ENCODE results near the gene PCDHGB3. TPM values are rescaled to one million over a fixed set of nuclear protein-coding genes. Genes with fewer than 3 reads are reported as not detected.
"Not testable (repeated sequence)": the region's sequence is repeated elsewhere in the genome, so short reads cannot be mapped to it uniquely, and the experiment has no call there.

Gene PCDHGB3
- total and polyA plus RNA-seq, 8 donors: 0.06 to 8.8 (median 3.1) TPM; not detected in 1

DNA sequence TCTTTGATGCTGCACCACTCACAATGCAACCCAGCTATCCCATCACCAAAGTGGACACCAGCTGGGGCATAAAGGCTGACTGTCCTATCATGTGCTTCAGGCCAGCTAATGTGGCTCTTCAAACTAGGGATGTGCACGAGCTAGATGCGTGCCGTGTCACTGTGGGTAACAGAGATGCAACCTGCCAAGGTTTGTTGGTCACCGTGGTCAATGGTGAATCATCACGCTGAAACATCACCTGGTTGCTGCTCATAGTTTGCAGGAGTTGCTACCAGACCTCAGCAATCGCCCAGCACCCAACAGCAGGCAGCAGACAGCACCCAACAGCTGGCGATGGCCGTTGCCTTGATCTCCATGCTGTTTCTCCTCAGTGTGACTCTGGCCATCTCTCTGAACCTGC, 41.8 kb upstream of the PCDHGB3 start:
- H3K9me3 ChIP-seq: peaks cover 21 to 97% (median 81%) of the 10 kb centered on the region in 4 donors
- H3K4me3 ChIP-seq: no peak overlapping the region
- DNase-seq: no peak
- 78 to 82% (median 81%) methylated on average over 3 to 8 of the region's 8 CpGs for WGBS, 5 donors
- H3K27me3 ChIP-seq: peaks cover 0 to 54% (median 20%) of the 10 kb centered on the region in 3 donors
- no peak overlapping the region for H3K27ac ChIP-seq
- no peaks in the 10 kb centered on the region for H3K4me1 ChIP-seq
- TF ChIP-seq, protein P1, sequence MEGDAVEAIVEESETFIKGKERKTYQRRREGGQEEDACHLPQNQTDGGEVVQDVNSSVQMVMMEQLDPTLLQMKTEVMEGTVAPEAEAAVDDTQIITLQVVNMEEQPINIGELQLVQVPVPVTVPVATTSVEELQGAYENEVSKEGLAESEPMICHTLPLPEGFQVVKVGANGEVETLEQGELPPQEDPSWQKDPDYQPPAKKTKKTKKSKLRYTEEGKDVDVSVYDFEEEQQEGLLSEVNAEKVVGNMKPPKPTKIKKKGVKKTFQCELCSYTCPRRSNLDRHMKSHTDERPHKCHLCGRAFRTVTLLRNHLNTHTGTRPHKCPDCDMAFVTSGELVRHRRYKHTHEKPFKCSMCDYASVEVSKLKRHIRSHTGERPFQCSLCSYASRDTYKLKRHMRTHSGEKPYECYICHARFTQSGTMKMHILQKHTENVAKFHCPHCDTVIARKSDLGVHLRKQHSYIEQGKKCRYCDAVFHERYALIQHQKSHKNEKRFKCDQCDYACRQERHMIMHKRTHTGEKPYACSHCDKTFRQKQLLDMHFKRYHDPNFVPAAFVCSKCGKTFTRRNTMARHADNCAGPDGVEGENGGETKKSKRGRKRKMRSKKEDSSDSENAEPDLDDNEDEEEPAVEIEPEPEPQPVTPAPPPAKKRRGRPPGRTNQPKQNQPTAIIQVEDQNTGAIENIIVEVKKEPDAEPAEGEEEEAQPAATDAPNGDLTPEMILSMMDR (IDR thresholded peaks at IDR 0.05): no peak
- TF ChIP-seq POLR2AphosphoS5 (IDR thresholded peaks at IDR 0.05) (no peak), POLR2A (IDR thresholded peaks at IDR 0.05) (no peak), EP300 (IDR thresholded peaks at IDR 0.05) (no peak)
- intact Hi-C loops (cut with DNase I; ENCODE audit: low total_unique reads): loop anchor here (10.0 kb wide), 1 partner anchor 207 kb away; no protein-coding TSS in a partner anchor
- peaks cover 0 to 5% (median 0%) of the 10 kb centered on the region in 4 donors for H3K36me3 ChIP-seq

DNA sequence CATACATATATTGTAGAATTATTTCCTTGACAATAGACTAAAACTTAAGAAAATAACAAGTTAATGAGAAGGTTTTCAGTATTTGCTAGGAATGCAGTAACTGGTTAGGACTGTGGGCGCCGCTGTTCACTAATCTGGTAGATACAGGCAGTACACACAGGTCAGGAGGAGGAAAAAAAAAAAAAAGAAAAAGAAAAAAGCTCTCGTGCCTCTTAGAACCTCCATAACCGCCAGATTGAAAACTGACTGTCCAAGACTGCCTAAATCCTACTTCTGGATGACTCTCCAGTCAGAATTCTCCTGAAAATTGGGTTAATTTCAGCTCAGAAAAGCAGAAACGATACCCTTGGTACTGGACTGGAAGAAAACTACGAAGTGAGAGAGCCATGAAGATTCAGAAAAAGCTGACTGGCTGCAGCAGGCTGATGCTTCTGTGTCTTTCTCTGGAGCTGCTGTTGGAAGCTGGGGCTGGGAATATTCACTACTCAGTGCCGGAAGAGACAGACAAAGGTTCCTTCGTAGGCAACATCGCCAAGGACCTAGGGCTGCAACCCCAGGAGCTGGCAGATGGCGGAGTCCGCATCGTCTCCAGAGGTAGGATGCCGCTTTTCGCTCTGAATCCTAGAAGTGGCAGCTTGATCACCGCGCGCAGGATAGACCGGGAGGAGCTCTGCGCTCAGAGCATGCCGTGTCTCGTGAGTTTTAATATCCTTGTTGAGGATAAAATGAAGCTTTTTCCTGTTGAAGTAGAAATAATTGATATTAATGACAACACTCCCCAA, 39.6 kb upstream of the PCDHGB3 start, which contains the start of gene PCDHGA1:
Gene PCDHGA1, plus strand, starts transcription at position 216 of the 782 bp plus-strand sequence.
- 22 to 32% (median 27%) methylated on average over 21 of the region's 21 CpGs for WGBS, 5 donors
- H3K27ac ChIP-seq: no peak within 1 kb of the TSS
- intact Hi-C loops (cut with DNase I; ENCODE audit: low total_unique reads): no loop called here
- no peak within 1 kb of the TSS for H3K4me3 ChIP-seq
- peaks cover 0 to 70% (median 28%) of the 10 kb centered on the region in 3 donors for H3K27me3 ChIP-seq
- peak in 1 of 2 donors; percentile 27 for DNase-seq
- peaks cover 25 to 97% (median 87%) of the 10 kb centered on the region in 4 donors for H3K9me3 ChIP-seq
- TF ChIP-seq EP300 (IDR thresholded peaks at IDR 0.05): no peak
- TF ChIP-seq POLR2AphosphoS5 (IDR thresholded peaks at IDR 0.05): no peak
- TF ChIP-seq, protein P1 (IDR thresholded peaks at IDR 0.05): no peak
- TF ChIP-seq POLR2A (IDR thresholded peaks at IDR 0.05): no peak
- peaks cover 0 to 5% (median 0%) of the 10 kb centered on the region in 4 donors for H3K36me3 ChIP-seq
- no peaks in the 10 kb centered on the region for H3K4me1 ChIP-seq

DNA sequence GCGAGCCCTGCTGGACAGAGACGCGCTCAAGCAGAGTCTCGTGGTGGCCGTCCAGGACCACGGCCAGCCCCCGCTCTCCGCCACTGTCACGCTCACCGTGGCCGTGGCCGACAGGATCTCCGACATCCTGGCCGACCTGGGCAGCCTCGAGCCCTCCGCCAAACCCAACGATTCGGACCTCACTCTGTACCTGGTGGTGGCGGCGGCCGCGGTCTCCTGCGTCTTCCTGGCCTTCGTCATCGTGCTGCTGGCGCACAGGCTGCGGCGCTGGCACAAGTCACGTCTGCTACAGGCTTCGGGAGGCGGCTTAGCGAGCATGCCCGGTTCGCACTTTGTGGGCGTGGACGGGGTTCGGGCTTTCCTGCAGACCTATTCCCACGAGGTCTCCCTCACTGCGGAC, 37.5 kb upstream of the PCDHGB3 start:
- H3K4me1 ChIP-seq; H3K36me3 ChIP-seq; DNase-seq; H3K4me3 ChIP-seq; intact Hi-C loops (cut with DNase I; ENCODE audit: low total_unique reads); H3K27ac ChIP-seq: not testable (repeated sequence)
- peaks cover 0 to 66% (median 28%) of the 10 kb centered on the region in 3 donors for H3K27me3 ChIP-seq
- 20 to 44% (median 42%) methylated on average over 6 to 39 of the region's 39 CpGs for WGBS, 5 donors
- peaks cover 20 to 95% (median 82%) of the 10 kb centered on the region in 4 donors for H3K9me3 ChIP-seq

DNA sequence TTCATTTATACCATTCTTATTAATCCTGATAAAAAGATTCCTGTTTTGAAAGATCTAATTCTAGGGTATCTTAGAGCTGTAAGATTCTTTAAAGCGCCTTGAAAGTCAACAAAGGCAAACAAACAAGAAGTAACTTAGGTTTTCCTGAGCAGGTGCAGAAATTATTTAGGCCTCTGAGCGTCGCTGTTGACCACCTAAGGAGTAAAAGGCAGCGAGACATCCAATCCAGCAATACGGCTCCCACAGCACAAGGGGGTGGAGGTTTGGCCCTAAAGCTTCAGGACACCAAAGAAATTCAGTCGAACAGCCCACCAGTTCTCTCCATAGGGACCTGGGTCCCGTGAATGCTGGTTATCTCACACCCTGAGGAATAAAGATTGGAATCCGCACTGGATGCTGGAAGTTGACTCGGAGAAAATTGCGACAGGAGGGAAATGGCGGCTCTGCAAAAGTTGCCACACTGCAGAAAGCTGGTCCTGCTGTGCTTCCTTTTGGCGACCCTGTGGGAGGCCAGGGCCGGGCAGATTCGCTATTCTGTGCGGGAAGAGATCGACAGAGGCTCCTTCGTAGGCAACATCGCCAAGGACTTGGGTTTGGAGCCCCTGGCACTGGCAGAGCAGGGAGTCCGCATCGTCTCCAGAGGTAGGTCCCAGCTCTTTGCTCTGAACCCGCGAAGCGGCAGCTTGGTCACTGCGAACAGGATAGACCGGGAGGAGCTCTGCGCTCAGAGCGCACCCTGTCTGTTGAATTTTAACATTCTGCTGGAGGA, 31.3 kb upstream of the PCDHGB3 start, which contains the start of gene PCDHGA2:
Gene PCDHGA2, plus strand, starts transcription at position 223 of the 769 bp plus-strand sequence.
- Histone ChIP-seq H3K27me3 (peaks cover 0 to 58% (median 15%) of the 10 kb centered on the region in 3 donors), H3K4me1 (no peaks in the 10 kb centered on the region), H3K4me3 (peak within 1 kb of the TSS in 3 of 4 donors; percentile 18 to 29 (median 26)), H3K9me3 (peaks cover 33 to 96% (median 87%) of the 10 kb centered on the region in 4 donors), H3K27ac (no peak within 1 kb of the TSS), H3K36me3 (no peaks in the 10 kb centered on the region)
- TF ChIP-seq EP300 (IDR thresholded peaks at IDR 0.05) (no peak), POLR2A (IDR thresholded peaks at IDR 0.05) (no peak), POLR2AphosphoS5 (IDR thresholded peaks at IDR 0.05) (no peak)
- TF ChIP-seq, protein P1 (IDR thresholded peaks at IDR 0.05): no peak
- intact Hi-C loops (cut with DNase I; ENCODE audit: low total_unique reads): no loop called here
- WGBS, 5 donors: 8 to 17% (median 13%) methylated on average over 27 of the region's 27 CpGs
- peak in 1 of 2 donors; percentile 55 for DNase-seq

DNA sequence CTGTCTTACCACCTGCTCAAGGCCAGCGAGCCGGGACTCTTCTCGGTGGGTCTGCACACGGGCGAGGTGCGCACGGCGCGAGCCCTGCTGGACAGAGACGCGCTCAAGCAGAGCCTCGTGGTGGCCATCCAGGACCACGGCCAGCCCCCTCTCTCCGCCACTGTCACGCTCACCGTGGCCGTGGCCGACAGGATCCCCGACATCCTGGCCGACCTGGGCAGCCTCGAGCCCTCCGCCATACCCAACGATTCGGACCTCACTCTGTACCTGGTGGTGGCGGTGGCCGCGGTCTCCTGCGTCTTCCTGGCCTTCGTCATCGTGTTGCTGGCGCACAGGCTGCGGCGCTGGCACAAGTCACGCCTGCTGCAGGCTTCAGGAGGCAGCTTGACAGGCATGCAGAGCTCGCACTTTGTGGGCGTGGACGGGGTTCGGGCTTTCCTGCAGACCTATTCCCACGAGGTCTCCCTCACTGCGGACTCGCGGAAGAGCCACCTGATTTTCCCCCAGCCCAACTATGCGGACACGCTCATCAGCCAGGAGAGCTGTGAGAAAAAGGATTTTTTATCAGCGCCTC, 29.2 kb upstream of the PCDHGB3 start:
- intact Hi-C loops (cut with DNase I; ENCODE audit: low total_unique reads); DNase-seq; H3K4me1 ChIP-seq; H3K4me3 ChIP-seq; H3K27ac ChIP-seq; H3K36me3 ChIP-seq: not testable (repeated sequence)
- H3K27me3 ChIP-seq: peaks cover 0 to 66% (median 14%) of the 10 kb centered on the region in 3 donors
- 42 to 70% (median 62%) methylated on average over 19 to 44 of the region's 45 CpGs for WGBS, 5 donors
- peaks cover 40 to 100% (median 95%) of the 10 kb centered on the region in 4 donors for H3K9me3 ChIP-seq
